HG03432 (cell line): ENCODE results near the gene IGF2BP3.
A peak's percentile ranks its signal among the peaks of the same experiment; 100 is the strongest.
"Not testable (repeated sequence)": the region's sequence is repeated elsewhere in the genome, so short reads cannot be mapped to it uniquely, and the experiment has no call there.

Source experiments
- ATAC-seq: cut with Tn5 transposase; IDR thresholded peaks from one replicate; pipeline ENCODE4 v1.9.1; 2021; ENCODE audit warnings: mild to moderate bottlenecking, moderate library complexity; ENCODE audit not compliant: unreplicated experiment

IGF2BP3 gene

GRCh38 chr7:23470330-23471105 is at the start of gene IGF2BP3:
Gene IGF2BP3, minus strand, starts transcription at chr7:23470491. Its CDS starts 381 bp downstream, at chr7:23470110.
- ATAC-seq, result peak; percentile 18

- ATAC-seq, result no peak
Observed at GRCh38 chr7:23514755-23515154, 44.5 kb upstream of the IGF2BP3 start.

DNA sequence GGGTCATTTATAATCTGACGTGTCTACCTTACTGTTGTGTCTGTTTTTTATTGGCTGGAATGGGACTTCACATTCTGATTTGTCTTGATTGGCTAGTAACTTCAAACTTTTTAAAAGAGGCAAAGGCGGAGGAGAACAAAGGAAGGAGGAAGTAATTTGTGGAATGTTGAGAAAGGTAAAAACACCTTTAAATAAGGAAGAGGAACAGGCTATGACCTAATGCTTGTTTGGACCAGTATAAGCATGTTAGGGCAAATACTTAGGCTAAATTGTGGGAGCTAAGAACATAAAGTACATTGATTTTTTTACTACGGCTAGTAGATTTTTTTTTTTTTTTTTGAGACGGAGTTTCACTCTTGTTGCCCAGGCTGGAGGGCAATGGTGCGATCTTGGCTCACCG is 43.5 kb upstream of the IGF2BP3 start:
- not testable (repeated sequence) for ATAC-seq

DNA sequence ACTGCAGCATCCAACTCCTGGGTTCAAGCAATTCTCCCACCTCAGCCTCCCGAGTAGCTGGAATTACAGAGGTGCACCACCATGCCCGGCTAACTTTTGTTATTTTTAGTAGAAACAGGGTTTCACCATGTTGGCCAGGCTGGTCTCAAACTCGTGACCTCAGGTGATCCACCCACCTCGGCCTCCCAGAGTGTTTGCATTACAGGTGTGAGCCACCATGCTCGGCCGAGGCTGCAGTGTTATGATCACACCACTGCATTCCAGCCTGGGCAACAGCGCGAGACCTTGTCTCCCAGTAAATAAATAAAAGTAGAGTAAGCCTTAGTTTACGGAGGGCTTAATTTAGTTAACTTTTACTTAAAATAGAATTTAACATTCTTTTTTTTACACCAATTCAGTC is 23.7 kb upstream of the IGF2BP3 start:
- ATAC-seq, result no peak

- no peak for ATAC-seq
Observed at GRCh38 chr7:23491502-23491901, 21.2 kb upstream of the IGF2BP3 start.

GRCh38 chr7:23490357-23491135 is 20.3 kb upstream of the IGF2BP3 start:
- peak; percentile 92 for ATAC-seq

- ATAC-seq, result not testable (repeated sequence)
Observed at GRCh38 chr7:23488714-23489113, 18.4 kb upstream of the IGF2BP3 start.

DNA sequence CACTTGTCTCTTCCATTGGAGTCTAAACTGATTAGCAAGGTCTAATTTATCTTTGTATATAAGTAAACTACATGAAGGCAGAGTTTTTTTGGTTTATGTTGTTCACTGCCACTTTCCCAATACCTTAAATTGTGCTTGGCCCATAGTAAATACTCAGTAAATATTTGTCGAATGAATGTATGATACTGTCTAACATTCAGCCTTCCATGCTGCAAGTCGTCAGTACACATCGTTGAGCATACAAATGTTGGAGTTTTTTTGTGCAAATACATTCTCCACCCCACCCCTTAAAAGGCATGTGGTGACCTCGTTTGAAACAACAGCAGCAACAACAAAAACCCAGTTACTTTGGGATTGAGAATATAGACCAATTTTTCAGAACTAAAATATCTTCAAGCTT is 17.4 kb upstream of the IGF2BP3 start:
- ATAC-seq, result no peak

DNA sequence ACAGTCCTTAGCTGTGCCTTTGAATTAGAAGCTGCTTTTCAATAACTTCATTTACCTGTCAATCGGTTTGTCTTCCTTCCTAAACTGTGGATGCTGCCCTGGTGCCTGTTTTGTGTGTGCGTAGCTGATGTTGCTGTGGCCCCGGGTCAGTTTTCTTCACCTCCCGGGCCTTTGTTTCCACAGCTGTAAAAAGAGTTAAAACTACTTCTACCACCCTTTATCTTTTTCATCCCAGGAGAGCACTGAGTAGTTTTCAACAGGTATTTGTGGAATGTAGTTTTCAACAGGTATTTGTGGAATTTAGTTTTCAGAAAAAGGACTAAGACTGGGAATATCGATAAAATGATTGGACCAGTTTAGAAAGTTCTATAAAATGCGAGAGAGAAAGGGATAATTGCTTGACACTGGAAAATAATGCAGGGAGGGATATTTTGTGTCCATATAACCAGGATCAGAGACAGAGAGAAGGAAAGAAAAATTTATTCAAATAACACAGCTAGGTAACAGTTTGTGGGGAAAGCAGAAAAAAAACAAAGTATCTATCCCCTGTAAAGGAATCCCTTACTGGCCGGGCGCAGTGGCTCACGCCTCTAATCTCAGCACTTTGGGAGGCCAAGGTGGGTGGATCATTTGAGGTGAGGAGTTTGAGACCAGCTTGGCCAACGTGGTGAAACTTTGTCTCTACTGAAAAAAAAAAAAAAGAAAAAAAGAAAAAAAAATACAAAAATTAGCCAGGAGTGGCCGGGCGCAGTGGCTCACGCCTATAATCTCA is 15.9 kb upstream of the IGF2BP3 start:
- no peak for ATAC-seq

GRCh38 chr7:23482686-23483085 is 12.4 kb upstream of the IGF2BP3 start:
- ATAC-seq, result no peak

DNA sequence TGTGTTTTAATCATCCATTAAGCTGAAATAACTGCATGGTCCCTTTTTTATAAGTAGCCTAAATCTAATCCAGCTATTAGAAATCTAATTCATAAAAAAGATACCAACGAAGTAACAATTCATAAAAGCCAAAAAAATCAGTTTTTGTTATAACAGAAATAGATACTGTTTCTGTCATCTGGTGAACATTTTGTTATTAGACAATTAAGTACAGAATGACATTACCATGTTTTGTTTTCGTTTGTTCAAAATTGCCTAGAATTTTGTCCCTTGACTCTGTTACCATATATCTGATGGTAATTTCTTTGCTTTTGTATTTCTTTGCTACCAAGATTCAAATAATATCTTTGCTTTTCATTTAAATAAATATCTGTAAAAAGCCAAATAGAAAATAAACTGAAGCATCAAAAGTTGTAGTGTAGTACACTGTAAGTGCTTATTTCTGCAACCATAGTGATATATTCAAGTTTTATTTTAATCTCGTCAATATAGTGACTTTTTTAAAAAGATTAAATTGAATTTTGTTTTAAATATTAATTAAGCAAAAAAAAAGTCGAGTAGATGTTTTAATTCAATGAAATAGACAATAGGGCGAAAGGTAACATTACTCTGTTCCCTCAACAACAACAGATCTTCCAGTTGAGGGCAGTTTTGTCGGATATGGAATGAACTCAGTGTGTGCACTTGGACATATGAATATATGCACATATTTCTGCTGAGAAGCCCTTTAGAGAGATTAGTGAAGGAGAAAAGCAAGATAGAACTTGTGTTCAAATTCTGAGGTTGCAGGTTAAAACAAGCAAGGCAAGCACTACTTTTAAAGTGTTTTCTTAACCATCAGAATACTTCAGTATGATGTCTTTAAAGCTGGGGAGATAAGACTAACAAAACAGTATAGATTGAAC is 7.9 kb upstream of the IGF2BP3 start:
- ATAC-seq, result no peak

- ATAC-seq, result no peak
Observed at GRCh38 chr7:23477157-23477499, 6.8 kb upstream of the IGF2BP3 start.

- ATAC-seq, result no peak
Observed at GRCh38 chr7:23476286-23477156, 6.2 kb upstream of the IGF2BP3 start.

GRCh38 chr7:23475576-23475839 is 5.2 kb upstream of the IGF2BP3 start:
- ATAC-seq, result no peak

GRCh38 chr7:23474829-23475575 is 4.7 kb upstream of the IGF2BP3 start:
- no peak for ATAC-seq

GRCh38 chr7:23474094-23474828 is 4.0 kb upstream of the IGF2BP3 start:
- peak; percentile 77 for ATAC-seq

- no peak for ATAC-seq
Observed at GRCh38 chr7:23473844-23474093, 3.5 kb upstream of the IGF2BP3 start.

DNA sequence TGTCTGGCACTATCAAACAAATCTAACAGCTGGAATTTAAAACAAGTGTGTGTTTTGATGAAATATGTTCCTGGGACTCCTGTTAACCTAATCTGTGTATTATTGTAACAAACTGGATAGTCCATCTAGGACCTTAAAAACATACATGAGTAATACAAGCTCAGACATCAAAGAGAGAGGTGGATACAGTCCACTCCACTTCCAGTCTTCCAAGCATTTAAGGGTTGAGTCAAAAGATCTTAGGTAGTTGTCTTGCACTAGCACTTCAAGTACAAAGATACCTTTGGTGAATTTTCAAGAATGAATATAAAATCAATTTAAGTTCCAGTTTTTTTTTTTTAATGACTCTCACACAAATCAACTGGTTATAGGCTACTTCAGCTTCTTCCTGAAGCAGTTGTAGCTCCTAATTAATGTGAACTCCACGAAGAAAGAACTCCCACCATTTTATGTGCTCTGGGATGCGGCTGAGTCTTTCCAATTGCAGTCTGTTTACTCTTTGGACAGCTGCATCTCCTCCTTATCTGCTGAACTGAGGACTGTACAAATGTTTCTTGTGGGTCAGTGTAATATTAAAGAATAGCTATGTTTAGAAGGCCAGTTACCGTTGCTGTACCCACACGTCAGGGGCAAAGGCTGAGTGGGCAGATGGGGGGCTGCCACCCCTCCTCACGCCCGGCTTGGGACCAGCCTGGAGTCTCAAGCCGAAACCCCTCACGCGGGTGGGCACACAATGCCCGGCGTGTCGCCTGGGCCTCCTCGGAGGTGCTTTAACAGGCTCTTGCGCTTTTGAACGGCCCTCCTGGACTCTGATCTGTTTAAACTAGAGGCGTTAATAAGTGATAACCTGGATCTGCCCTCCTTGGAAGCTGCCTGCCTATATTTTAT is 2.9 kb upstream of the IGF2BP3 start:
- no peak for ATAC-seq
